K562 treated with DMSO at 1 percent for 4 hours (cell line): Measurements from ENCODE around the gene UTP4. TPM values are rescaled to one million over a fixed set of nuclear protein-coding genes. Genes with fewer than 3 reads are reported as not detected.

Source experiments
- total RNA-seq: library from RNA; unstranded; fragments of 300-600 nt; gene quantifications from 2 replicates; pipeline ENCODE4 v1.2.3, GENCODE V29; 2022; ENCODE audit not compliant: insufficient read depth

UTP4 gene
- total RNA-seq: 47.7 and 55.7 TPM in 2 replicates

DNA sequence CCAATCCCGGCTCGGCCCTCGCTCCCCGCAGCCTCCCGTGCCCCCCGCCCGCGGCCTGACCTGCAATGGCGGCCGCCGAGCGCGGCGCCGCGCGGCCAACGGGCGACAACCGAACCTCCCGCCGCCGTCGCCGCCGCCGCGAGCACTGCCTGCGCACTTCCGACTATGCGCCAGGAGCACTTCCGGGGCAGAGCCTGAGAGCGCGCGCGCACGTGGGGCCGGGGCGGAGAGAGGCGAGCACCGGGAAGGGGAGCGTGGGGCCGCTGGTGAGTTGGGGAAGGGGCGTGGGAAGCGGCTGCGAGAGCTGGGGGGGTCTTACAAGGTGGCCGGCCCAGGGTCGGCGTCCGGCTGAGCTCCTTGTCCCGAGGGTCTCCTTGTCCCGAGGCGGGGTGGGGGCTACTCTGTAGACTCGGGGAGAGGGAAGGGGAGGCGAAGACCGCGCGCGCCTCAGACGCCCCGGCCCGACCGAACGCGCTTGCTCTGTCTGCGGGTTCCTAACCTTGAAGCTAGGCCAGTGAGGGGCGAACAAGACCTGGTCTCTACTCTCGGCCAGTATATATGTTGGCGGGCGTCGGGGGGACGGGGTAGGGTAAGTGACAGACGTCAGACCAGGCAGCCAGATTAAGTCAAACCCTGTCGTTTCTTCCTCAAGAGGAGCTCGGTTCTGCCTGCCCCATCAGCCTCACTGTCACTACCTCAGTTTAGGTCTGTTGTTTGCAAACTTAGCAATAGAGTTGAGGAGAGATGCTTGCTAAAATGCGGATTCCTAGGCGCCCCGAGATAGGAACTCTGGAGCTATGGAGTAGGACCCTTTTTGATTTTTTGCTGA lies at the start of gene UTP4, which contains the start of gene CHTF8:
Gene UTP4, plus strand, starts transcription at position 226 of the 829 bp plus-strand sequence. CDS start 811 bp downstream, outside the sequence.
Gene CHTF8, minus strand, starts transcription at position 165 of the 829 bp plus-strand sequence. CDS start 11,130 bp downstream, outside the sequence.

DNA sequence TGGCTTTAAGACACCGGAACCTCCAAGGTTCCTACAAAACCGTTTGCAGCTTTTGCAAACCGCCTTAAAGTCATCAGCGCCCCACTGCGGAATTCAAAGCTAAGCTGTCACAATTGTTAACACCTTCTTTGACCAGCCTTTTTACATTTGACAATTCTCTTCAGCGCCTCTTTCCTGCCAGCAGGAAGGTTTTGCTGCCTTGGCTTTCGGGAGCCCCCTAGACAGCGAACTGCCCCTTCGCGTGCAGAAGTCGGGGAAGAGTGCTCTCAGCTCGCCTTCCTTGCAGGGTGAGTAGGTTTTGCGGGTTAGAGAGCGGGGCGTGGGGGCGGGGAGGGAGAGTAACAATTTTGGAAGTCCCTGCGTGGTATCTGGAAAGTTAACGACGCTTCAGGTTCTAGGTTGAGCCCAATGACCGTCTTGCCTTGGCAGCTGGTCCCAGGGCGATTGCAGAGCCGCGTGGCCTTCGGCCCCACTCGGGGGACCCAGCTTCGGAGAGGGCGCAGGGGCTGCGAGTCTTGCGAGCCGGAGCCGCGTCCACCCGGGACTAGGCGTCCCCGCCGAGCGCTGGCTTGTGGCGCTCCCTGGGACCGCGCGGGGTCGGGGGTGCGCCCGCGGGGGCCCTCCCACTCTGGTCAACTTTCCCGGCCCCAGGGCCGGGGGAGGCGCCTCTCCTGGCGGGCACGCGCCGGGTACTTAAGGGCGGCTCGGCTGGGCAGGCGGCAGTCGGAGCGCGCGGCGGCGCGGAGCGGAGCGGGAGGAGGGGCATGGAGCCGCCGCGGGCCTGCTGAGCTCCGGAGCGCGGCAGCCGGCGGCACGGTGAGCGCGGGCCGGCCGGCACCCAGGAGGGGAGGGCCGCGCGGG lies 26.7 kb upstream of the UTP4 start, which contains the start of gene HAS3:
Gene HAS3, plus strand, starts transcription at position 153 of the 861 bp plus-strand sequence. CDS start 3,743 bp downstream, outside the sequence.

GRCh38 chr16:69186642-69187445 lies 54.4 kb downstream of the UTP4 start, which contains the start of gene SNTB2:
Gene SNTB2 (plus strand): TSS chr16:69187164. CDS start chr16:69187167, 3 bp downstream.

Other genes starting within 250 kb of the UTP4 start
- 0.86 and 1.1 TPM in 2 replicates for gene HAS3, start 27.0 kb upstream of the UTP4 start, total RNA-seq
- 91.2 and 100 TPM in 2 replicates for gene CHTF8, start 61 bp upstream of the UTP4 start, total RNA-seq
- gene SNTB2, start 54.5 kb downstream of the UTP4 start, total RNA-seq: 3.4 and 4.2 TPM in 2 replicates
- 49.8 and 55.1 TPM in 2 replicates for gene VPS4A, start 178.7 kb downstream of the UTP4 start, total RNA-seq
- 11.0 and 15.4 TPM in 2 replicates for gene PDF, start 197.9 kb downstream of the UTP4 start, total RNA-seq
- 24.9 and 26.8 TPM in 2 replicates for gene COG8, start 206.9 kb downstream of the UTP4 start, total RNA-seq
- 13.0 and 14.3 TPM in 2 replicates for gene NIP7, start 207.1 kb downstream of the UTP4 start, total RNA-seq
- gene TMED6, start 219.1 kb downstream of the UTP4 start, total RNA-seq: 1.4 TPM in 1 of 2 replicates, not detected in the other